Right atrium auricular region (tissue), 2 donors: ENCODE data around the gene PA2G4. TPM values are rescaled to one million over a fixed set of nuclear protein-coding genes. Genes with fewer than 3 reads are reported as not detected.

Experiments used
- DNase-seq: peaks from one replicate; pipeline ENCODE4 v3.0.0-alpha.2; 2019; ENCODE audit warnings: low spot score
- H3K27ac ChIP-seq, 2 donors: fragments of 200-600 bp; sonication (generic); 1 replicate in 1 of 2; 2 replicates in 1 of 2; pipeline ENCODE4 v1.5.1; 2016 to 2019
- H3K27me3 ChIP-seq, 2 donors: fragments of 200-600 bp; sonication (generic); one replicate each; pipeline versions ENCODE4 v1.5.1 to v1.6.0; 2017 to 2019
- H3K36me3 ChIP-seq: fragments of 200-600 bp; sonication (generic); one replicate; pipeline ENCODE4 v1.5.1; 2016
- H3K4me1 ChIP-seq, 2 donors: fragments of 200-600 bp; sonication (generic); one replicate each; pipeline versions ENCODE4 v1.5.1 to v1.6.0; 2017 to 2019
- H3K4me3 ChIP-seq, 2 donors: fragments of 200-600 bp; sonication (generic); 1 replicate in 1 of 2; 2 replicates in 1 of 2; pipeline ENCODE4 v1.5.1; 2017 to 2019; ENCODE audit warnings: mild to moderate bottlenecking in 1 of 2, moderate library complexity in 1 of 2
- H3K9me3 ChIP-seq, 2 donors: fragments of 200-600 bp; sonication (generic); one replicate each; pipeline ENCODE4 v1.5.1; 2019
- CTCF ChIP-seq, 2 donors: fragments of 200-600 bp; sonication (generic); IDR thresholded peaks; one replicate each; pipeline ENCODE4 v1.5.1; 2019; ENCODE audit warnings: antibody characterized with exemption in 2 of 2
- total RNA-seq, 2 donors: library from RNA; depleted of rRNA; stranded (reverse); fragments of >200 nt; gene quantifications; one replicate each; pipeline ENCODE4 v1.1.0, GENCODE V29; 2016

The PA2G4 gene
- total RNA-seq, 2 donors from 2014 or later = 91.4 to 116 TPM

GRCh38 chr12:56158926-56159461 is 54.6 kb downstream of the PA2G4 start:
- peak; percentile 96 for DNase-seq
- Histone ChIP-seq H3K27me3 (no peaks in the 10 kb centered on the region), H3K27ac (peak overlapping the region; percentile 96 to 99), H3K36me3 (peaks cover 47% of the 10 kb centered on the region), H3K4me3 (peak overlapping the region; percentile 69 to 92), H3K9me3 (no peaks in the 10 kb centered on the region), H3K4me1 (peaks cover 0 to 41% of the 10 kb centered on the region in 2 donors)
- no peak for TF ChIP-seq CTCF (IDR thresholded peaks at IDR 0.05)

- Histone ChIP-seq H3K27me3 (no peaks in the 10 kb centered on the region), H3K4me1 (peaks cover 0 to 41% of the 10 kb centered on the region in 2 donors), H3K36me3 (peaks cover 53% of the 10 kb centered on the region), H3K9me3 (no peaks in the 10 kb centered on the region), H3K4me3 (peak overlapping the region; percentile 69 to 92), H3K27ac (peak overlapping the region; percentile 96 to 99)
- no peak for DNase-seq
- no peak for TF ChIP-seq CTCF (IDR thresholded peaks at IDR 0.05)
Observed at GRCh38 chr12:56159482-56160192, 55.3 kb downstream of the PA2G4 start.

GRCh38 chr12:56160193-56160763 is 55.9 kb downstream of the PA2G4 start:
- Histone ChIP-seq H3K36me3 (peaks cover 60% of the 10 kb centered on the region), H3K9me3 (no peaks in the 10 kb centered on the region), H3K27me3 (no peaks in the 10 kb centered on the region), H3K4me1 (peaks cover 0 to 41% of the 10 kb centered on the region in 2 donors), H3K4me3 (peak overlapping the region; percentile 69 to 92), H3K27ac (peak overlapping the region; percentile 96 to 99)
- TF ChIP-seq CTCF (IDR thresholded peaks at IDR 0.05) = no peak
- no peak for DNase-seq

GRCh38 chr12:56160894-56161689 is 56.7 kb downstream of the PA2G4 start:
- peaks cover 0 to 41% of the 10 kb centered on the region in 2 donors for H3K4me1 ChIP-seq
- no peak for TF ChIP-seq CTCF (IDR thresholded peaks at IDR 0.05)
- H3K27ac ChIP-seq = peak overlapping the region; percentile 96 to 99
- peak overlapping the region; percentile 69 to 92 for H3K4me3 ChIP-seq
- H3K27me3 ChIP-seq = no peaks in the 10 kb centered on the region
- DNase-seq = no peak
- H3K9me3 ChIP-seq = no peaks in the 10 kb centered on the region
- peaks cover 68% of the 10 kb centered on the region for H3K36me3 ChIP-seq

- no peak for TF ChIP-seq CTCF (IDR thresholded peaks at IDR 0.05)
- Histone ChIP-seq H3K27me3 (no peaks in the 10 kb centered on the region), H3K9me3 (no peaks in the 10 kb centered on the region), H3K4me1 (peaks cover 0 to 40% of the 10 kb centered on the region in 2 donors), H3K27ac (peak overlapping the region; percentile 96 to 99), H3K36me3 (peaks cover 75% of the 10 kb centered on the region), H3K4me3 (peak overlapping the region; percentile 69 to 92)
- DNase-seq = no peak
Observed at GRCh38 chr12:56161690-56162351, 57.5 kb downstream of the PA2G4 start.
